Peyer's patch (tissue), 4 donors: ENCODE measurements around the gene ZBTB38. TPM values are rescaled to one million over a fixed set of nuclear protein-coding genes. Genes with fewer than 3 reads are reported as not detected.
A peak's percentile ranks its signal among the peaks of the same experiment; 100 is the strongest.

Experiments
- DNase-seq, 3 donors: peaks; one replicate each; pipeline ENCODE4 v3.0.0-alpha.2; 2017 to 2019
- H3K27ac ChIP-seq, 4 donors: fragments of 200-600 bp; sonication (generic); one replicate each; pipeline ENCODE4 v1.5.1; 2016 to 2019
- H3K27me3 ChIP-seq, 2 donors: fragments of 200-600 bp; sonication (generic); one replicate each; pipeline ENCODE4 v1.5.1; 2019
- H3K36me3 ChIP-seq, 3 donors: fragments of 200-600 bp; sonication (generic); one replicate each; pipeline ENCODE4 v1.5.1; 2016 to 2019
- H3K4me1 ChIP-seq, 4 donors: fragments of 200-600 bp; sonication (generic); one replicate each; pipeline ENCODE4 v1.5.1; 2016 to 2019
- H3K4me3 ChIP-seq, 4 donors: fragments of 200-600 bp; sonication (generic); 1 replicate in 3 of 4; 2 replicates in 1 of 4; pipeline ENCODE4 v1.5.1; 2016 to 2019; ENCODE audit warnings: mild to moderate bottlenecking in 1 of 4
- H3K9me3 ChIP-seq, 4 donors: fragments of 200-600 bp; sonication (generic); one replicate each; pipeline ENCODE4 v1.5.1; 2016 to 2019; ENCODE audit warnings: mild to moderate bottlenecking in 1 of 4
- POLR2A ChIP-seq, 2 donors: fragments of 450-650 bp; IDR thresholded peaks; one replicate each; pipeline ENCODE4 v1.5.1; 2017; ENCODE audit warnings: antibody characterized with exemption in 2 of 2, mild to moderate bottlenecking in 2 of 2, moderate library complexity in 2 of 2
- total RNA-seq, 4 donors: library from RNA; depleted of rRNA; stranded (reverse); fragments of >200 nt; gene quantifications; one replicate each; pipeline ENCODE4 v1.1.0, GENCODE V29; 2016
- TF ChIP-seq, protein P1 (sequence below), 6 experiments: fragments of 450-650 bp in 4 of 6; fragments of 200-600 bp in 2 of 6; sonication (generic) in 1 of 6; IDR thresholded peaks; one replicate each; pipeline ENCODE4 v1.5.1; 2017 to 2019; ENCODE audit warnings: antibody characterized with exemption in 6 of 6, mild to moderate bottlenecking in 3 of 6, moderate library complexity in 1 of 6

The ZBTB38 gene
- total RNA-seq, 4 donors from 2014 or later: 168 to 254 (median 184) TPM

DNA sequence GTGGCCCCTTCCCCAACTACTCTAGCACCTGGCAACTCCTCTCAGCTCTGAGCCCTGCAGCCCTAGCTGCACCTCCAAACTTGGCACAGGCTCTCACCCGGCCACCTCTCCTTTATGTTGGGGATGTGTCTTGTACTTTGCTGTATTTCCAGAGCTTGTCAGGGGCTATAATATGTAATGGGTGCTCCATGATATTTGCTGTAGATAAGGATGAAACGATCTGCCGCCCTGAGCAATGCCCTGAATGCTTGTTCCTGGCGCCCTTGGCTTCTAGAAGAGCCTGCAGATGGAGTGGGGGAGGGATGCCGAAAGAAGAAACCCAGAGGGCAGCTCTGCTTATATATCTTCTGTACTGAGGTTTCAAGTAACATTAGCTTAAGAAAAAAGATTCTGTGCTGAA lies 35.9 kb upstream of the ZBTB38 start:
- Histone ChIP-seq H3K27me3 (no peaks in the 10 kb centered on the region), H3K4me1 (peaks cover 0 to 30% (median 1%) of the 10 kb centered on the region in 4 donors), H3K4me3 (no peak overlapping the region), H3K36me3 (no peaks in the 10 kb centered on the region), H3K9me3 (no peaks in the 10 kb centered on the region), H3K27ac (peak overlapping the region in 2 of 4 donors; percentile 32 to 65)
- DNase-seq: peak in 2 of 3 donors; percentile 62
- TF ChIP-seq POLR2A (IDR thresholded peaks at IDR 0.05): no peak
- TF ChIP-seq, protein P1, sequence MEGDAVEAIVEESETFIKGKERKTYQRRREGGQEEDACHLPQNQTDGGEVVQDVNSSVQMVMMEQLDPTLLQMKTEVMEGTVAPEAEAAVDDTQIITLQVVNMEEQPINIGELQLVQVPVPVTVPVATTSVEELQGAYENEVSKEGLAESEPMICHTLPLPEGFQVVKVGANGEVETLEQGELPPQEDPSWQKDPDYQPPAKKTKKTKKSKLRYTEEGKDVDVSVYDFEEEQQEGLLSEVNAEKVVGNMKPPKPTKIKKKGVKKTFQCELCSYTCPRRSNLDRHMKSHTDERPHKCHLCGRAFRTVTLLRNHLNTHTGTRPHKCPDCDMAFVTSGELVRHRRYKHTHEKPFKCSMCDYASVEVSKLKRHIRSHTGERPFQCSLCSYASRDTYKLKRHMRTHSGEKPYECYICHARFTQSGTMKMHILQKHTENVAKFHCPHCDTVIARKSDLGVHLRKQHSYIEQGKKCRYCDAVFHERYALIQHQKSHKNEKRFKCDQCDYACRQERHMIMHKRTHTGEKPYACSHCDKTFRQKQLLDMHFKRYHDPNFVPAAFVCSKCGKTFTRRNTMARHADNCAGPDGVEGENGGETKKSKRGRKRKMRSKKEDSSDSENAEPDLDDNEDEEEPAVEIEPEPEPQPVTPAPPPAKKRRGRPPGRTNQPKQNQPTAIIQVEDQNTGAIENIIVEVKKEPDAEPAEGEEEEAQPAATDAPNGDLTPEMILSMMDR (IDR thresholded peaks at IDR 0.05): no peak

DNA sequence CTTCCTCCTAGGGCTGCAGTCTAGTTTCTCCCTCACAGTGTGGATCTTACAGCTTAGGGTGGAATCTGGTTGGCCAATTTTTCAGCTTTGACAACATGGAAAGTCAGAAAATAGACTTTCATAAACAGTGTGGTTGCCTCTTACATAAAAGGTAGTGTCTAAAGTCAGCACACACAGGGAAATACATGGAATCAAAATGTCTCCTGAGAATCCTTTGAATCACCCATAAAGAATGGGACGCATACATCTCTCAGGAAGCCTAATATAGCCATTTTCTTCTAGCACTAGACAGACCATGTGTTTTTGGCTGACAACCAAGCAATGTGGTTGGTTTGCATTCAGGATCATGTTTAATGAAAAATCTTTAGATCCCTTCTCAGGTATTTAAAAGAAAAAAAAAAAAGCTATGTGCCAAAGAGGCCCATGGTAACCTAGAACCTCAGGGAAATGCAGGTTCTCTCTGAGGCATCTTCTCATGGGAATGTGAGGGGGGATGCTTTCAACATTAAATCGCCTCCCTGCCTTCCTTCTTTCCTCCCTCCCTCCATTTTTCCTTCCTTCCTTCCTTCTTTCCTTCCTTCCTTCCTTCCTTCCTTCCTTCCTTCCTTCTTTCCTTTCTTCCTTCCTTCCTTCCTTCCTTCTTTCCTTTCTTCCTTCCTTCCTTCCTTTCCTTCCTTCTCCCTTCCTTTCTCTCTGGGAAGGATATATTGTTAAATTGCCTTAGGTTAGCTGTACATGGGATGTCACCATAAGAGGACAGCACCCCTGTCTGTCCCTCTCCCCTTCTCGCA lies 34.3 kb upstream of the ZBTB38 start:
- no peak overlapping the region for H3K27ac ChIP-seq
- no peaks in the 10 kb centered on the region for H3K36me3 ChIP-seq
- no peak for DNase-seq
- H3K27me3 ChIP-seq: no peaks in the 10 kb centered on the region
- H3K4me3 ChIP-seq: no peak overlapping the region
- peaks cover 0 to 29% (median 1%) of the 10 kb centered on the region in 4 donors for H3K4me1 ChIP-seq
- H3K9me3 ChIP-seq: no peaks in the 10 kb centered on the region
- no peak for TF ChIP-seq POLR2A (IDR thresholded peaks at IDR 0.05)
- TF ChIP-seq, protein P1 (IDR thresholded peaks at IDR 0.05): no peak

DNA sequence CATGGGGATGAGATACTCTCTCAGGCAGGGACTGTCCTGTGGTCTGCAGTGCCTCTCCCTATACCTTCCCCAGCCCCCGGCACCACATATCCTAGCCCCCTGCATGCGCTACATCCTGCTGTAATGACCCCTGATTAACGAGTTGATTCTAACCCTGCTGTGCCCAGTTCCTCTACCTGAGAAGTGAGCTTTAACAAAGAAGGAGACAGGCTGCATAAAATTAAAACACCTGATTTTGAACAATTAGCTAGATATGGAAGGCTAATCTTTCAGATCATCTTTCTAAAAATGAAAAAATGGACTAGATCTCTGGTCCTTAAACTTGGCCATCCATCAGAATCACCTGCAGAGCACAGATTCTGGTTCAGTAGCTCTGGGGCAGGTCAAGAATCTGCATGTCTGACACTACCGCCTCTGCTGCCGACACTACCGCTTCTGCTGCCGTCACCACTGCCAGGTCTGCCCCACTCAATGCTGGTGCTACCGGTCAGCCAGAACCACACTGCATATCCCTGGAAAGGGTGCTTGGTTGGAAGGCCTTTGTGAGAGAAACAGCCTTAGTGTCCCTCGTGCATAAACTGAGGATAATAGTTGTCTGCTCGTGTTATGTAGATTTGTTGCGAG lies 33.6 kb upstream of the ZBTB38 start:
- peaks cover 0 to 29% (median 1%) of the 10 kb centered on the region in 4 donors for H3K4me1 ChIP-seq
- H3K9me3 ChIP-seq: no peaks in the 10 kb centered on the region
- no peaks in the 10 kb centered on the region for H3K36me3 ChIP-seq
- DNase-seq: no peak
- no peak overlapping the region for H3K27ac ChIP-seq
- H3K4me3 ChIP-seq: no peak overlapping the region
- no peaks in the 10 kb centered on the region for H3K27me3 ChIP-seq
- TF ChIP-seq POLR2A (IDR thresholded peaks at IDR 0.05): no peak
- TF ChIP-seq, protein P1 (IDR thresholded peaks at IDR 0.05): no peak

DNA sequence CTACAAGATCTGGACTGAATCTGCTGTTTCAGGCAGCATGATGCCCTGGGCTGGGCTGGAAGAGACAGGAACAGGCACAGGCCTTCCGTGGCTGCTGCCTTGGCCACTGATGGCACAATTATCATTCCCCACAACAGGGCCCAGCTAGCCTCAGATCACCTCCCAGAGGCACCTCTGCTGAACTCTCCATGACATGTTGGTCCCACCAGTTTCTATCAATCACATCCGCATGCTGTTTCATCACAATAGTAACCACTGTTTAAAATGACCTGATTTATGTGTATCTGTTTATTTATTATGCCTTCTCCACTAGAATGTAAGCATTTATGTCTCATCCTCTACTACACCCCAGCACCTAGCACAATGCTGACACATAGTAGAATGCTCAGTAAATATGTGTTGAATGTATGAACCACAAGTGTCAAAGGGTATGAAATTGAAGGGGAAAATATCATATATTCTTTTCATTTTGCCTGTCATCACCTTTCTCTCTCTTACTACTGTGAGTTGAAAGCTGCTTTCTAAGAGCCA lies 32.7 kb upstream of the ZBTB38 start:
- Histone ChIP-seq H3K9me3 (no peaks in the 10 kb centered on the region), H3K4me3 (no peak overlapping the region), H3K27me3 (no peaks in the 10 kb centered on the region), H3K27ac (no peak overlapping the region), H3K4me1 (peaks cover 0 to 25% (median 1%) of the 10 kb centered on the region in 4 donors), H3K36me3 (no peaks in the 10 kb centered on the region)
- DNase-seq: no peak
- no peak for TF ChIP-seq POLR2A (IDR thresholded peaks at IDR 0.05)
- TF ChIP-seq, protein P1 (IDR thresholded peaks at IDR 0.05): no peak

DNA sequence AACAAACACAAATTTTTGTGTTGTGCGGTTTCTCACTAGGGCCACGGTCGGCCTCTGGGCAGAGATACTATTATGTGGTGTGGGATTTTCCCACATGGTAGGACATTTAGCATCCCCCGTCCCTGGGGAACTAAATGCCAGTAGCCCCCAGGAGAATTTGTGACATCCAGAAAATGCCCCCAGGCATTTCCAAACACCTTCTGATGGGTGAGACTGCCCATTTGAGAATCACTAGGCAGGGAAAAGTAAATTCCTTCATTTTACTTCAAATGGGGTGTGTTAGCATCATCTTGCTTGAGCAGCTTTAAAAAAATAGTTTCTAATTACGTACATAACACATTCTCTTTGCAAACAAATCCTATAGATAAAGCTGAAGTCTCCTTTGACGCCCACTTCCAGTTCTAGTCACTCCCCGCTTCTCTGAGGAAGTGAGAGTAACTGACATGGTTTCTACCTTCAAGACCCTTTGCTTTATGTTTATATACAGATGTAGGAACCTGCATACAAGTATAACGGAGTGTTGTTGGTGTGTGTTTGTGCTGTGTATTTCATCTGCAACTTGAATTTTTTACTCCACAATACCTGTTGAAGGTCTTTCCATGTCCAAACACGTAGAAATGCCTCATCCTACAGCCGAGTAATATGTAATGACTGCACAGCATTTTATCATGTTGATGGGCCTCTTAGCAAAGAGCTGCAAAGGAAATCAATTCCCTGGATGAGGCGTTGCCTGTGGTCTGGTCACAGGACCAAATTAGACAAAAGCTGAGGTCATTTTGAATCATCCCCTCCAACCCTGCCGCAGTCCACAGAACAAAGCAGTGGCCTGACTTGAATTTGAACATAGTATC lies 31.4 kb upstream of the ZBTB38 start:
- DNase-seq: no peak
- Histone ChIP-seq H3K27ac (peak overlapping the region in 1 of 4 donors; percentile 56), H3K4me3 (no peak overlapping the region), H3K36me3 (no peaks in the 10 kb centered on the region), H3K27me3 (no peaks in the 10 kb centered on the region), H3K4me1 (peaks cover 0 to 22% (median 1%) of the 10 kb centered on the region in 4 donors), H3K9me3 (no peaks in the 10 kb centered on the region)
- no peak for TF ChIP-seq POLR2A (IDR thresholded peaks at IDR 0.05)
- TF ChIP-seq, protein P1 (IDR thresholded peaks at IDR 0.05): no peak
